ENCODE data around the gene MAP4K1.

Gene MAP4K1

DNA sequence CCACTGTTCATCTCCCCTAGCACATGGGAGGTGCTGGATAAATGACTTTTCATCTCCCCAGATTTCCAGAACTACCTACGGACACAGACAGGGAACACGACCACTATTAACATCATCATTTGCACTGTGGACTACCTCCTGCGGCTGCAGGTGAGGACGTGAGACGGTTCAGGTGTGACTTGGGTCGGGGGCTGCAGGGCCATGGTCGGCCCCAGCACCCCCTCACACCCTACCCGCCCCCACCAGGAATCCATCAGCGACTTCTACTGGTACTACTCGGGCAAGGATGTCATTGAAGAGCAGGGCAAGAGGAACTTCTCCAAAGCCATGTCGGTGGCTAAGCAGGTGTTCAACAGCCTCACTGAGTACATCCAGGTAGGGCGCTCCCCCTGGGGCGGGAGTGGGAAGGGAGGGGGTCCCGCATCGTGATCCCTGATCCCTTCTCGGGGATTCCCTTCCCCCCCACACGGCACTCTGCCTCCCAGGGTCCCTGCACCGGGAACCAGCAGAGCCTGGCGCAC lies 74.4 kb downstream of the MAP4K1 start:
- DNase-seq, result no peak

DNA sequence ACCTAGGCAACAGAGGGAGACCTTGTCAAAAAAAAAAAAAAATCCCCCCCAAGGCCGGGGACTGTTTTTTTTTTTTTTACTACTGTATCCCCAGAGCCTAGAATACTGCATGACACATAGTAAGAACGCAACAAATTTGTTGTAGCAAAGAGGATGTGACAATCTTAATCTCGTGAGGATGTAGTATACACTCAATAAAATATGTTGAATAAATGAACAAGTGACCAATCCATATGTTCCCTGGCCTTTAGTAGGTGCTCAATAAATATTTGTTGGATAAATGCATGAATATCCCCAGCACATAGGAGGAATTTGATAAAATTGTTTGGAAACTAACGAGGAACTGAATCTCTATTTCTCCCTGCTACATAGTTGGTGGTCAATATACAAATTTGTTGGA lies 75.7 kb downstream of the MAP4K1 start:
- no peak for DNase-seq

DNA sequence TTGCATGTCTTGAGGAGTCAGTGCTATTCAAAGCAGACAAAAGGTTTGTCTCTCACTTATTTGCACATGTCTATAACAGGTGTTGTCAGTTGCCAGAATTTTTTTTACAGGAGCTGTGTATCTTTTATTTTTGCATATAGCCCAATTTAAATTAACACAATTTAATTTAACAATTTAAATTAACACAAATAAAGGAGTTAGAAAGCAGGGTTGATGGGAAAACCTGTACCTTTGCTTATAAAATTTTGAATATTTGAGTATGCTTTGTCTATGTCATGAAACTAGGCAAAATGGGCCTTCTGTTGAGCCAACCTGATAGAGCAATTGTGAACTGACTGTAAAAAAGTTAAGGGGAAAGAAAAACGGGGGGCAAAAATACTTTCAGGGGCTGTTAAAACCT lies 78.0 kb downstream of the MAP4K1 start:
- DNase-seq, result no peak

DNA sequence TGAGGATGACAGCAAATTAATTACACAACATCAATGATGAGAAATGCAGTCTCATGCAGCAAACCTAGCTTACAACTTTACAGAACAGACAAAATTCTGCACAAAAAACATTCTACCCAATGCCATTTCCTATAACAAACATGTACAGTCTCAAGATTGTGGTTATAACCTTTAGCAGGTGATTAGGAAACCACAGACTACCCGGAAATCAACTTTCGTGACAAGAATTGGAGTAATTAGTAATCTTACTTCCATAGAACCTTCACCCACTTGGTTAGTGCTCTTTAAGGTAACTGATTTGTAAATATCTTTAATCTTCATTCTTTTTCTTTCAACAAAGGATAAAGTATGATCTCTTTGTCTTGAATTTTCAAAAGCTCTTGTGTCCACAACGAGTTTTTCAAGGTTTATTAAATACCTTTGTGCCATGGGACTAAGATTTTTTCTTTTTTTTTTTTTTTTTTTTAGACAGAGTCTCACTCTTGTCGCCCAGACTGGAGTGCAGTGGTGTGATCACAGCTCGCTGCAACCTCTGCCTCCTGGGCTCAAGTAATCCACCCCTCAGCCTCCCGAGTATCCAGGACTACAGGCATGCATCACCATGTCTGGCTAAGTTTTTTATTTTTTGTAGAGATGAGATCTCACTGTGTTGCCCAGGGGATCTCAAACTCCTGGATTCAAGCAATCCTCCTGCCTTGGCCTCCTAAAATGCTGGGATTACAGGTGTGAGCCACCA lies 78.8 kb downstream of the MAP4K1 start:
- DNase-seq, result no peak

DNA sequence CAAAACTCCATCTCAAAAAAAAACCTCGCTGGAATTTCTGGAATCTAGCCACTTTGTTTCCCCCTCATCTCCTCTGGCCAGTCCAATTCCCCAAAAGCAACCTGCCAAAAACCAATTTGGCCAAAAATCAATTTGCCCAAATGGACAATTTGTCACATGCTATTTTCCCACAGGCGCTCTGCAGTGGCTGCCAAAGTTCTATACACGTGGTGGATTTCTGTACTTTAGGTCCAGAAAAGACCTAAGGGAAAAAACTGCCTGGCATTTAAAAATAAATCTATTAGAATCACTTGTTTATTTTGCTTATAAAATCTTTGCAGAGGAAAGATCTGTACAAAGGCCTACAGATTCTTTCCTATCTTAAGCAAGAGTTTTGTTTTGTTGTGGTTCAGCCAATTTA lies 79.4 kb downstream of the MAP4K1 start:
- DNase-seq, result no peak

Data from SHP77 (cell line).